Activated CD4-positive, alpha-beta T cell treated with anti-CD3 and anti-CD28 coated beads, Interleukin-2, amount 50 U/mL, for 1 hour (primary cell): Measurements from ENCODE around the gene FAM241A.
"Not testable (repeated sequence)": the region's sequence is repeated elsewhere in the genome, so short reads cannot be mapped to it uniquely, and the experiment has no call there.

Source experiments
- DNase-seq: peaks from one replicate; pipeline ENCODE4 v3.0.0-alpha.2; 2020

Gene FAM241A

GRCh38 chr4:112175840-112176239 lies 30.6 kb downstream of the FAM241A start:
- DNase-seq = no peak

- DNase-seq = no peak
Observed at GRCh38 chr4:112176596-112176995, 31.3 kb downstream of the FAM241A start.

GRCh38 chr4:112178741-112179140 lies 33.5 kb downstream of the FAM241A start:
- DNase-seq = not testable (repeated sequence)

GRCh38 chr4:112181358-112182000 lies 36.2 kb downstream of the FAM241A start:
- no peak for DNase-seq

GRCh38 chr4:112182604-112183003 lies 37.4 kb downstream of the FAM241A start:
- DNase-seq = no peak

- no peak for DNase-seq
Observed at GRCh38 chr4:112183252-112183651, 38.0 kb downstream of the FAM241A start.

GRCh38 chr4:112184438-112184837 lies 39.2 kb downstream of the FAM241A start:
- DNase-seq = no peak

- DNase-seq = no peak
Observed at GRCh38 chr4:112185334-112185733, 40.1 kb downstream of the FAM241A start.

GRCh38 chr4:112185740-112186670 lies 40.8 kb downstream of the FAM241A start:
- no peak for DNase-seq

GRCh38 chr4:112189754-112190153 lies 44.5 kb downstream of the FAM241A start:
- DNase-seq = no peak

- no peak for DNase-seq
Observed at GRCh38 chr4:112190684-112191083, 45.4 kb downstream of the FAM241A start.

- no peak for DNase-seq
Observed at GRCh38 chr4:112196461-112196860, 51.2 kb downstream of the FAM241A start.

GRCh38 chr4:112199041-112199440 lies 53.8 kb downstream of the FAM241A start:
- no peak for DNase-seq

- DNase-seq = no peak
Observed at GRCh38 chr4:112201915-112202505, 56.8 kb downstream of the FAM241A start.

GRCh38 chr4:112203593-112203992 lies 58.3 kb downstream of the FAM241A start:
- DNase-seq = no peak

- DNase-seq = no peak
Observed at GRCh38 chr4:112206431-112206830, 61.2 kb downstream of the FAM241A start.

GRCh38 chr4:112208137-112209095 lies 63.2 kb downstream of the FAM241A start:
- not testable (repeated sequence) for DNase-seq

- no peak for DNase-seq
Observed at GRCh38 chr4:112210777-112211176, 65.5 kb downstream of the FAM241A start.

GRCh38 chr4:112213091-112213490 lies 67.8 kb downstream of the FAM241A start:
- DNase-seq = no peak

- no peak for DNase-seq
Observed at GRCh38 chr4:112213856-112214255, 68.6 kb downstream of the FAM241A start.

GRCh38 chr4:112214390-112215264 lies 69.4 kb downstream of the FAM241A start:
- no peak for DNase-seq
